GM12892 (cell line): Measurements from ENCODE around the gene TBCD.

ENCODE experiments used
- POLR2A ChIP-seq: IDR thresholded peaks from 2 replicates; pipeline ENCODE4 v1.6.1; 2011; ENCODE audit warnings: low read depth, low read length, control low read depth
- POLR2AphosphoS5 ChIP-seq: IDR thresholded peaks from 2 replicates; pipeline ENCODE4 v1.6.1; 2011; ENCODE audit warnings: low read depth, low read length, control low read depth
- TAF1 ChIP-seq: IDR thresholded peaks from 2 replicates; pipeline ENCODE4 v1.6.1; 2011; ENCODE audit warnings: low read depth, mild to moderate bottlenecking, control low read depth, low read length, borderline replicate concordance

- no peak for TF ChIP-seq POLR2A
- no peak for TF ChIP-seq TAF1
- TF ChIP-seq POLR2AphosphoS5: no peak
Observed at GRCh38 chr17:82896071-82897000, 144.5 kb downstream of the TBCD start.
